GM19463 (cell line): Measurements from ENCODE around the gene TMEM150B.

ENCODE experiments used
- ATAC-seq: cut with Tn5 transposase; IDR thresholded peaks from one replicate; pipeline ENCODE4 v1.9.1; 2021; ENCODE audit warnings: mild to moderate bottlenecking, moderate library complexity; ENCODE audit not compliant: unreplicated experiment

TMEM150B gene

DNA sequence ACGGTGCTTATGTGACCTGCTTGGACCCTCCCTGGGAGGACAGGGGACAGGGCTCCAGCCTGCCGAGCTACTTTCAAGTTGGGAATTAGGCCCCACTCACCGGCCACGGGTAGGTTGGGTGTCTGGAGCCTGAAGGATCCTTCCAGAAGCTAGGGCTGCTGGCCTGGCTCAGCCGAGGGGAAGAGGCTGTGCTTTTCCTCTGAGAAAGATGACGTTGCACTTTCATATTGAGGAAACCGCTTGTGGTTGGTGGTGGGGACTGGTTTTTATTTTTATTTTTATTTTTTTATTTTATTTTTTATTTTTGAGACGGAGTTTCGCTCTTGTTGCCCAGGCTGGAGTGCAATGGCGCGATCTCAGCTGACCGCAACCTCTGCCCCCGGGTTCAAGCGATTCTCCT, at the start of gene TMEM150B:
TSS of gene TMEM150B (minus strand) at position 170 of the 400 bp plus-strand sequence. CDS start 4,305 bp downstream, outside the sequence.
- ATAC-seq: no peak

DNA sequence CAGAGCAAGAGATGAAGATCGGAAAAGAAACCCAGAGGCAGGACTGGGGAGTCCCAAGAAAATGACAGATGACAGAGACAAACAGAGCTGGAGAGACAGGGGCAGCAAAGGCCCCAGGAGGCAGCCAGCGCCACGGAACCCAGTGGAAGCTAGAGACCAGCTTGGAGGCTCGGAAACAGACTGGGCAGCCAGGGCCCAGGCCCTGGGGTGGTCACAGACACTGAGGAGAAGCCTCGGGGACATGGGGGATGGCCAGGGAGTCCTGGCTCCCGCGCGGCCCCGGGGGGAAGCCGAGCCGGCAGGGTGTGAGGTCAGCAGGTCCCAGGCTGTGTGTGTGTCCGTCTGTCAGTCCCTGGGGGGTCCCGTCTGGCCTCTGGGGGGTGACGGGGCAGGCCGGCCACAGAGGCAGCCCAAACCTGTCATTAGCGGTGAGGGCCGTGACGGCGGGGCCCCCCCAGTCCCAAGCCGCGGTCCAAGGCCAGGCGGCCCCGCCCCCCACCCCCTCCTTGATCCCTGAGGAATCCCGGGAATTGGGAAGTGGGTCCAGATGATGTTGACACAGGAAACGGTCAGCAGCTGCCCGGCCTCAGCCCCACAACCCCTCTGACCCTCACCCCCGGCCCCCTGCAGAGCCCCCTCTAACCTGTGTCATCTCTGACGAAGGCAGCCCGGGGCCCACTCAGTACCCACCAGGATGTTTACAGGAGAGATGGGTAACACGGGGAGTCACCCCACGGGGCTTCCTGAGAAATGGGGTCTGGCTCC, 49.0 kb upstream of the TMEM150B start:
- no peak for ATAC-seq

GRCh38 chr19:55373306-55373992, 48.3 kb upstream of the TMEM150B start:
- ATAC-seq: no peak

DNA sequence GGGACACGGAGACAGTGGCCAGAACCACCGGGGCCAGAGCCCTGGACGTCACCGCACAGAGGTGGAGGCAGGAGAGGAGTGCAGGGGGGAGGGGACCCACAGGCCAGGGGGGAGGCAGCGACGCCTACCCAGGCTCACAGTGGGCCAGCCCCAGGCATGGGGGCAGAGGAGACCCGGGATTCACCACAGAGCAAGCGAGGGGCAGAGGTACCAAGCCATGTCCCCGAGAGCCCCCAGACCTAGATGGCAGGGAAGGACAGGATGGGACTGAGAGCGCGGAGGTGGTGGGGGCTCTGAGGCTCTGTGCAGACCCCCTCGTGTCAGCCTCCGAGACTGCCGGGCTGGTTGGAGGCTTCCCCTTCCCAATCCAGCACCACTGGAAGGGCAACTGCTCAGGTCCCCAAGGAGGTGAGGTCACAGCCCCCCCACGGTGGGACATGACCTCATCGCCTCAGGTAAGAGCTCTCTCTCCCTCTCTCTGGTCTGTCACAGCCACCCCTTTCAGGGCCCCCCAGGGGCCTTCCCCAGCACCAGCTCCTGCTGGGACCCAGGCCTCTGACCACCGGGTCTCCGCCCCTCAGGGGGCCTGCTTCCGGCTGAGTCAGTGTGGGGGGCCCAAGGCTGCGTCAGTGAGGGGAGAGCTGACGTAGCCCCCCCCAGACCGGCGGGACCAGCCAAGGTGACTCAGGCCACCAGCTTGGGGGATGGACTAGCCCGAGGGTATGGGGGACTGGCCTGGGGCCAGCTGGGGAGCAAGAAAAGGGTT, 47.4 kb upstream of the TMEM150B start:
- no peak for ATAC-seq

DNA sequence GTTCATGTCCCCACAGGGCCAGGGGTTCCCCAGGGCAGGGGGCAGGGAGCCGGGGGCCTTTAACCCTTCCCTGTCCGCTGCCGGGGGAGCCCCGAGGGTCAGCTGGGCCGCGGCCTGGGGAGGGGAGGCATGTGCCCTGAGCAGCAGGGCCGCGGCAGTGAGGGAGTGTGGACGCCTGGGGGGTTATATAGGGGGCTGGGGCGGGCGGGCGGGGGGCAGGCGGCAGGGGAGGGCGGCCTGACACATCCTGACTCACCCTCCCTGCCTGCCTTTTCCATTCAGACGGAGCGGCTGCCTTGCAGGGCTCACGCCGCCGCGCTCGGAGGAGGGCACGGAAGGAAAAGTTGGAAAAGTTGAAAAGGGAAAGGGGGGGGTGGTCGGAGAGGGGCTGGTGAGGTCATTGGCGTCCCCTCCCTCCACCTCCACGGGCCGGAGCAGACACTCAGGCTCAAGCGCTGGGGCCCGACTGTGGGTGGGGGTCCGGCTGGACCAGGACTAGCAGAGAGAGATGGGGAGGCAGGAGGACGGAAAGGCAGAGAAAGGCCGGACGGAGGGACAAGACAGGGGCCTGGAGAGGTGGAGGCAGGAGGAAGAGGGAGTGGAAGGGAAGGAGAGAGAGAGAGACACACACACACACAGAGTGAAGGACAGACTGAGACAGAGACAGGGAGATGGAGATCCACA, 45.3 kb upstream of the TMEM150B start, which contains the start of gene IL11:
TSS of gene IL11 (minus strand) at position 159 of the 684 bp plus-strand sequence. CDS start at position 6, 153 bp downstream.
- ATAC-seq: no peak

GRCh38 chr19:55369653-55370304, 44.6 kb upstream of the TMEM150B start:
- ATAC-seq: no peak

DNA sequence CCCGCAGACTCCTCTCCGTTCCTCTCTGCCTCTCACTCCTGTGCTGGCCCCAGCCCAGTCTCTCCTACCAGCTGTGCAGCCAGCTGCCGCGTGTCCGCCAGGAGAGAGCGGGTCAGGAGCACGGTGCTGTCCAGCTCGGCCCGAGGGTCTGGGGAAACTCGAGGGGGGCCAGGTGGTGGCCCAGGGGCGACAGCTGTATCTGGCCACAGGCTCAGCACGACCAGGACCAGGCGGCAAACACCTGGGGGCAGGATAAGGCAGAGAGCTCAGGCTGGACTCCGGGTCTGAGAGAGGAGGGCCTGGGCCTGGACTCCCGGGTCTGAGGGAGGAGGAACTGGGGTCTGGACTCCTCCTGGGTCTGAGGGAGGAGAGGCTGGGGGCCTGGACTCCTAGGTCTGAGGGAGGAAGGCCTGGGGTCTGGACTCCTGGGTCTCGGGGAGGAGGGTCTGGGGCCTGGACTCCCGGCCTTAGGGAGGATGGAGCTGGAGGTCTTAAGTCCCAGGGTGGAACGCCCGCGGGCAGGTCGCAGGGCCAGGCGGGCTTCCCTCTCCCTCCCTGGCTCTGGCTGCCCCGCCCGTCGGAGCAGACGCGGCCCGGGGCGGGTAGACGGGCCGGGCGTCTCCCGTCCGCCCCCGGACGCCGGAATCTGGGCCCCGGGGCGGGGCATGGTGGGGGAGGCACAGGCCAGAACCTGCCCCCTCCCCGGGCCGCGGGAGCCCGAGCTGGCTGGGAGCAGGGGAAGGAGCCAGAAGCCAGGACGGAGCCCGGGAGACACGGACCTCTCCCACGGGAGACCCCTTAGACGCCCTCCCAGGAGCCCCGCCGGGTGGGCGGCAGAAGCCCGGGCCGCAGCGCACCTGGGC, 43.8 kb upstream of the TMEM150B start:
- ATAC-seq: no peak

DNA sequence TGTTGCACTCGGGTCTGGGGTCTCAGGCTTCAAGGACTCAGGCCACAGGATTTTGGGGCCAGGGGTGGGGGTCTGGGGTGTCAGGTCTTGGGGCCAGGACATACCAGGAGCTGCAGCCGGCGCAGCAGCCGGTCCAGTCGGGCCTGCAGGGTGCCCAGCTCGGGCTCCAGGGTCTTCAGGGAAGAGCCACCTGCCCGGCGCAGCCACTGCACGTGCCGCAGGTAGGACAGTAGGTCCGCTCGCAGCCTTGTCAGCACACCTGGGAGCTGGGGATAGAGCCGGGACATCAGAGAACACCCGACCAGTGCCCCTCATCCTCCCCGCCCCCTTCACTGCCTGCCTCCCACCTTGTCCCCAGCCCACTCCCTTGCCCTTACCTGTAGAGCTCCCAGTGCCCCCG, 43.0 kb upstream of the TMEM150B start:
- no peak for ATAC-seq

- no peak for ATAC-seq
Measured at GRCh38 chr19:55366790-55367189, 41.6 kb upstream of the TMEM150B start.

GRCh38 chr19:55365964-55366363, 40.8 kb upstream of the TMEM150B start:
- ATAC-seq: no peak

- no peak for ATAC-seq
Measured at GRCh38 chr19:55365245-55365644, 40.1 kb upstream of the TMEM150B start.

DNA sequence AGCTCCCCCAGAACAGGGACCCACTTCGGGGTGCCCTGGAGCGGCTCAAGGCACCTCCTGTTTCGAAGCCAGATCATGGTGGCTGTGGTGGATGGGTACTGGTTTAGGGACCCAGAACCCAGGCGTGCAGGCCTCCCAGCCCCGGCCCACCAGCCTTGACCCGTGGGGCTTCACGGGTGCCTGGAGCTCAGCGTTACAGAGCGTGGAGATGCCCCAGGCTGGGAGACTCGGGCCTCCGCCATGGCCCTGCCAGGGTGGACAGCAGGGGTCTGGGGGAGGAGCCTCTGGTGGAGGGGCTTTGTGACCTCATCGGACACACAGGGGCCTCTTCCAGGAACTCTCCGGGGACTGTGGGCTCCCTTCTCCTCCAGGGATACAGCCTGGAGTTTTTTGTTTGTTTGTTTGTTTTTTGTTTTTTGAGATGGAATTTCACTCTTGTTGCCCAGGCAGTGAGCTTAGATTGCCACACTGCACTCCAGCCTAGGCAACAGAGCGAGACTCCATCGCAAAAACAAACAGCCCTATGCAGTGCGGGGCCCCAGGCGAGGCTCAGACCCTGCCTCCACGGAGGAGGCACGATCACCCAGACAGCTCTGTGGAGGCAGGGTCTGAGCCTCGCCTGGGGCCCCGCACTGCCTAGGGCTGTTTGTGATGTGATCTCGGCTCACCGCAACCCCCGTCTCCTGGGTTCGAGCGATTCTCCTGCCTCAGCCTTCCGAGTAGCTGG, 38.0 kb upstream of the TMEM150B start, which contains the start of gene GARIN5B:
TSS of gene GARIN5B (minus strand) at position 271 of the 727 bp plus-strand sequence. CDS start at position 77, 194 bp downstream.
- no peak for ATAC-seq

- no peak for ATAC-seq
Measured at GRCh38 chr19:55362174-55362989, 37.2 kb upstream of the TMEM150B start.

- ATAC-seq: no peak
Measured at GRCh38 chr19:55360902-55361301, 35.8 kb upstream of the TMEM150B start.

DNA sequence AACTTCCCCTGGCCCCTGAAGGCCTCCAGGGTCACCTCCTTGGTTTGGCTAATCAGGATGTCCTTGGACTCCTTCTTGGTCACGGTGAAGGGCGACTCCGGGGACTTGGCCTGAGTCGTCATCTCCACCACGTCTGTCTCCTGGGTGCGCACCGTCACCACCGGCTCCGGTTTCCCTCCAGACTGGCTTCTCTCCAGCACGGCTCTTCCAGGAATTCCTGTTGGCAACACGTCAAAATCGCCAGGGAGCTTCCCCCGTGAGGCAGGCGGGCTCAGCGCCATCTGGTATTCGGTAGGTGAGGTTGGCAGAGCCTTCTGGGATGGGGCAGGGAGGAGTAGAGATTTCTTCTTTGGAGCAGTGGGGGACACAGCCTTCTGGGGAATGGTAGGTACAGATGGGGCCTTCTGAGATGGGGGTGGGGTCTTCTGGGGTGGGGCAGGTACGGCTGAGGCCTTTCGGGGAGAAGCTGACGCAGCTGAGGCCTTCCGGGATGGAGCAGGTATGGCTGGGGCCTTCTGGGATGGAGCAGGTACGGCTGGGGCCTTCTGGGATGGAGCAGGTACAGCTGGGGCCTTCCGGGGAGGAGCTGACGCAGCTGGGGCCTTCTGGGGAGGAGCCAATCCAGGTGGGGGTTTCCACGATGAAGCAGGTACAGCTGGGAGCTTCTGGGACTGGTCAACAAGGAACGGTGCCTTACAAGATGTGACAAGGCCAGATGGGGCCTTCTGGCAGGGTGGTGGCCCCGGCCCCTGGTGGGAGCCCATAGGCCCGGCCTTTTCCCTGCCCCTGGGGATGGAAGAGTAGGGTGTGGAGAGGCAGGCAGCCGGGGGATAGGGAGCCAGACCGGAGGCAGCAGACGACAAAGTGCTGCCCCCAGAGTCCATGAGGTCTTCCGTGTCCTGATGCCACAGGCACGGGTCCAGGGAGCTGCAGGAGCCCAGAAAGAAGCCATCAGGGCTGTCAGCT, 34.1 kb upstream of the TMEM150B start:
- ATAC-seq: no peak

DNA sequence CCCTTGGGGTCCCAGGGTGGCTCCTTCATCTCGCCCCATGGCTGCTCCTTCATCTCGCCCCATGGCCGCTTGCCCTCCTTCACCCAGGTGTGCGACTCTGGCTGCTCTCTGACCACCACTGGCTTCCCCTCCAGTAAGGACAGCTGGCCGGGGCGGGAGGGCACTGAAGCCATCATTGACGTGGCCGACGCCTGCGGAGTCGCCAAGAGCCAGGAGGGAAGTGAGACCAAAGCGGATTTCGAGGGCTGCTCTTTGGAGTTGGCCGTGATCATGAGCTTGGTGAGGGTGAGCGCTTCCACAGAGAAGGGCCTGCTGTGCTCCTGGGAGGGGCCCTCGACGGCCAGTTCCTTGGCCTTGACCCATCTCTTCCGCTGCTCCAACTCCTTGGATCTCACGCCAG, 33.4 kb upstream of the TMEM150B start:
- ATAC-seq: no peak
